ENCODE measurements around the gene C3orf52. TPM values are rescaled to one million over a fixed set of nuclear protein-coding genes. Genes with fewer than 3 reads are reported as not detected.

C3orf52 gene
- total RNA-seq, 1 experiment from 2014 or later = 8.7 TPM

DNA sequence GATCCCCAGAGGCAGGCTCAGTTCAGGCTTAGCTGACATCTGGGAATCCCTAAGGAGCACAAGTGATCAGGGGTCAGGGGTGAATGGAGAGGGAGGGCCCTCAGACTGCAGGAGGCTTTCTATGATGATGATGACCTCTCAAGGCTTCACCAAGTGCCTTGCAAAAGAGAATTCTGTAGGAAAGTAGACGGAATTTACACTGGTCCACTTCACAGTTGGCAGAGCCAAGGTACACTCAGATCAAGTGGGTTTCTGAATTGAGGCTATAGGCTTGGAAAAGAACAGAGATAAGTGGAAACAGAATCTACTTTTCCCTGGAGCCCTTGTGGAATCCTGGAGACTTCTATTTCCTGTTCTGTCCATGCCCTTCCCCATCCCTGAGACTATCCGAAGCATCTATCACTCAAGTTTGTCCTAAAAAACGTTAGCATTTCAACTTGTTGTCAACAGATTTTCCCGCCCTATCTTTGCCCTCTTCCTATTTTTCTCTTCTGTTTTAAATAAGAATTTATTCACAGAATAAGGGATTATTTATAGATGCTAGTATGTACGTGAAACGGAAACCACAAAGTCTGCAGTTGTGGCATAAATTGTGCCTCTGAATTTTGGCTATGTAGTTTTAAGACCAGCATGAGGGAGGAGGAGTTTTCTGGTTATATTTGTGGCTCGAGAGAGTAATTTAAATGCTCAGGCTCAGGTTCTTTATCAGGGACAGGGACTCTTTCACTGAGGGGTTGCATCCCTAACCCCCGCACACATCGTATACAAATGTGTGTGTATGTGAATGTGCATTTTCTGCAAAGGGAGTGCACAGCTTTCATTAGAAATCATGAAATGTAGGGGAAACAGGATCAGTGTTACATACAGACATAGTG lies 34.0 kb downstream of the C3orf52 start:
- DNase-seq (ENCODE audit: low spot score) = no peak

DNA sequence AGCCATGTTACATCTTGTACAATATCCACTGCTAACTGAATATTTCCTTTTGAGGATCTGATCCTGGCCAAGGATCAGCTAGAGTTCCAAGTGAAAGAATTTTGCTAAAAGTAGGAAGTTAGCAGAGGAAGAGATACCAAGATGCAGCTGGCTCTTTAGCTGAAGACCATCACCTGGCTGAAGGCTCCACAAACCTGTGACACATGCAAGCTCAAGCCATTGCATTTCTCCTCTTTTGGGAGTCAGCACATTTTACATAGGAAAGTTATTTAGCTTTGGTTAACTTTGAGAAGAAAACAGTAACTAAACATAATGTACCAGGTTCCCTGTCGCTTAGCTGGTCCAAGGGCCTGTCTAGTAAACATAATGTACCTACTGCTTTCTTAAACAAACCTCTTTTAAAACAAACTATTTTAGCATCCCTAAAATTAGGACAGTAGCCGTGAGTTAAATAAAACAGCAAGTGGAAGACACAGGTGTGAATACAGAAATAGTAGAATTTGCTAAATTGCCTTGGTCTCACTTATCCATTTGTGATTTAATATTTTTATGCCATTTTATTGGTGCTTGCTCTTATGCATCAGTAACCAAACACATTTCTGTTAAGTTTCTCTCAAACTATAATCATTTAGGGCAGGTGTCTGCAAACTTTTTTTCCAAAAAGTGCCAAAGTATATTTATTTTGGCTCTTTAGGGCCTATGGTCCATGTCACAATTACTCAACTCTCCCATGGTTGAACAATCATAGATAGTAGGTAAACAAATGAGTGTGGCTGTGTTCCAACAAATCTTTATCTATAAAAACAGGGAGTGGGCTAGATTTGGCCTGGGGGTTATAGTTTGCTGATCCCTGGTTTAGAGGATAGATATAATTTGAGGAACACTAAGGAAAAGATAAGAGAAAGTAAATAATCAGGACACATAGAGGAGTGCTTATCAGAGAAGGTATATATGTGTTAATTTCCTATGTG lies 35.7 kb downstream of the C3orf52 start:
- DNase-seq (ENCODE audit: low spot score) = no peak

DNA sequence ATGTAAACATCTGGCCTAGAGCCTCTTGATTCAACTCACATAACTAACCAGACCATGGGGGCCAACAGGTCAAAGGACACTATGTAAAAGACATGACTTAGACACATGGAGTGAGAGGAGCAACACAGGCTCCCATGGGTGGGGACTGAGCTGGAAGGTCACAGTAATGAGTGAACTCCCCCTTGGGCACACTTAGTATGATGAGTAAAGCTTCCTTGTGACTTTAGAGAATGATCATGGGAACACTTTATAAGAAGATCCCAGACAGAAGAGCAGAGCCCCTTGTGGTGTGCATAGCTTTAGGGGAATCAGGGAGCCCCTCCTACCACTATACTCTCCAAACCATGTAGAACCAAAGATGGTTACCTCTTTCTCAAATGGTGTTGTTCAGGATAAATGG lies 36.7 kb downstream of the C3orf52 start:
- DNase-seq (ENCODE audit: low spot score) = no peak

DNA sequence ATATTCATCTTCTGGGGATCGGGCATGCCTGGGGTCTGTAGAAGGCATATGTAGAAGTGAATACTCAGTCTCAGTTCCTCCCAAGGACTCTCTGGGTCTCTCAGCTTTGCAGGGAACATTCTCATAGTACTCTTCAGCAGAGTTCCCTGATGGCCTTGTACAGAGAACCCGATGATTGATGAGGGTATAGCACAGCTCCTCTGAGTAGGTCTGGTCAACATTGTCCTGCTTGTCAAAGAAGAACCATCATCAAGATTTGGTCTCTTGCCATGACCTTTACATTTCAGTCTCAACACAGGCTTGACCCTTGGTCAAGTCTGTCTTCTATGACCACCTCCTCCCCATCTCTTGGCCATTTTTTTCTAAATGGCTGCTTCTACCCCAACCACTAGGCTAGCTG lies 37.4 kb downstream of the C3orf52 start:
- DNase-seq (ENCODE audit: low spot score) = no peak

DNA sequence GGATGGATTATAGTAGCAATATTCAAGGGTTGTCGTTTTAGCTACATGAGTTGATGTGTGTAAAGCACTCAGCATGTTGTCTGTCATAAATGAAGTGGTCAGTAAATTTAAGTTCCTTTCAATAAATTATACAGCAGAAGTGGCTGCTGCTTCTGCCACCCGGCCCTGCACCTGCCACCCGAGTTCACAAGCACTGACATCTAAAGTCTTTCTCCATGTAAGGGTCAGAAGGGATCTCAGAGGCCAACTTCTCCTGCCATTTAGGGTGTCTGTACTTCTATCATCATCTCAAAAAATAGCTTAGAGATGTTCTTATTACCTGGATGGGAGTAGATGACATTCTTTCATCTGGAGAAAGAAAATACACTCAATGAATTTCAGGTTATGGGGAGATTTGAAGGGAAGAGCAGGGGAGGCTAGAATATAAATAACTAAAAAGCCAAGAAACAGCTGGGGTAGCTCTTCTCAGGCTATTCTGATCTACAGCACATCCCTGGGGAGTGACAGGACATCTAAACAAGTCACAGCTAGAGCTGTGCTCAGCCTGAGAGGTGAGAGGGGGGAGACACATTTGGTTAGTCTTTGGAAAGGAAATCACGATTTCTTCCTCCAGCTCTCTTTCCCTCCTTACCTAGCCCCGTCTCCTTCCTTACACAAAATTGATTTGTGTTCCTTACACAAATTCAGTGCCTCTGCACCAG lies 38.9 kb downstream of the C3orf52 start:
- no peak for DNase-seq (ENCODE audit: low spot score)

DNA sequence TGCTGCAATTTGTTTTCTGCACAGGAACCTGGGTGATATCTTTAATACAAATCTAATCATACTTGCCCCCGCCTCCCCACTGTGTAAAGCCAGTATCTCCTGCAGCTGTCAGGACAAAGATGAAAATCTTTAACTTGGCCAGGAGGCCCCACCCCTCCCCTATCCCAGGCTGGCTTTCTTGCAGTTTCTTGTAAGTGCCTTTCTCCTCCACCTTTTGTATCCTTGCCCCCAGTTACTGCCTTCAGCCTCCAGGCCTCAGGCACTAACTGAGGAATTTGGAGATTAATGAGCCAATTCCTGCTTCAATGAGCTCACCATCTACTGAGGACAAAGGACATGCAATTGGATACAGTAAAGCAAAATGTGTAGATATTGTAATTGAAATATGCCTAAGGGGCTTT lies 40.3 kb downstream of the C3orf52 start:
- DNase-seq (ENCODE audit: low spot score) = no peak

DNA sequence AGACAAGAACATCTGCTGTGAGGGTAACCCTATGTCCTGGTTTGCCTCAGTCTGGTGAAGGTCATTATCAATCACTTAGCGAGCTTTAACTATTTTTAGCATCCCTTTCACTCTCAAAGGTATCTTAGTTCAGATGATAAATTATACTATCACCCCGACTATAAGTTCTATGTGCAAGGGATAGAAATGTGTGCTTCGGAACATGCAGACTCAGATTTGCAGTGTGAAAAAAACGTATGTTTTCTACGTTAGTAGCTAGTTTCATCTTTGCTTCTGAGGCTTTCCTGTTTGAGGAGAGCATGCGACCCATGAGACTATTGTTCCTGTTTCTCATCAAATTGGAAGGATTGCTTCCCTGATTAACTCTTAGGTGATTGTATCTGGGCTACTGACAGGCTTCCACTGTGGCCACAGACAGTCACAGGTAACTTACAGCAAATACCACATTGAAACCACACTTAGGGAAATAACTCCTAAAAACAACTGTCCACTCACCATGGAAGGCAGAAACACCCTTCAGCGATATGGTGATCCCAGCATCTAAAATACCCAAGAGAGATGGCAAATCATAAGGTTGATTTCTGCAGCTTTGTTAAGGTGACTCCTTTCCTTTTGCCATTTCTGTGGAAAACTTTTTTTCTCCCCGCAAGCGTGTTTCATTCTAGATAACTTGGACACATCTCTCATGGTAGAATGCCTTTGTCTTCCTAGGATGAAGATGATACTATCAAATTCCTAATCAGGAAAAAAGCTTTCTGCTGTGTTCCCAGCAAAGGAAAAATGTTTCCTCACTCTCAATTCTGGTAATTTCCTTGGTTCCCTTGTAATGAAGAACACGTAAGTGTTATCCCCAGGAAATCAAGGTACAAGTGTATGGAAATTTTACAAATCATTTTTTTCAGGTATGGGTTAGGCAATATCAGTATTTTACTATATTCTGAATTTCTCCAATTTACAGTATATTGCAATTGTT lies 41.6 kb downstream of the C3orf52 start:
- DNase-seq (ENCODE audit: low spot score) = no peak

DNA sequence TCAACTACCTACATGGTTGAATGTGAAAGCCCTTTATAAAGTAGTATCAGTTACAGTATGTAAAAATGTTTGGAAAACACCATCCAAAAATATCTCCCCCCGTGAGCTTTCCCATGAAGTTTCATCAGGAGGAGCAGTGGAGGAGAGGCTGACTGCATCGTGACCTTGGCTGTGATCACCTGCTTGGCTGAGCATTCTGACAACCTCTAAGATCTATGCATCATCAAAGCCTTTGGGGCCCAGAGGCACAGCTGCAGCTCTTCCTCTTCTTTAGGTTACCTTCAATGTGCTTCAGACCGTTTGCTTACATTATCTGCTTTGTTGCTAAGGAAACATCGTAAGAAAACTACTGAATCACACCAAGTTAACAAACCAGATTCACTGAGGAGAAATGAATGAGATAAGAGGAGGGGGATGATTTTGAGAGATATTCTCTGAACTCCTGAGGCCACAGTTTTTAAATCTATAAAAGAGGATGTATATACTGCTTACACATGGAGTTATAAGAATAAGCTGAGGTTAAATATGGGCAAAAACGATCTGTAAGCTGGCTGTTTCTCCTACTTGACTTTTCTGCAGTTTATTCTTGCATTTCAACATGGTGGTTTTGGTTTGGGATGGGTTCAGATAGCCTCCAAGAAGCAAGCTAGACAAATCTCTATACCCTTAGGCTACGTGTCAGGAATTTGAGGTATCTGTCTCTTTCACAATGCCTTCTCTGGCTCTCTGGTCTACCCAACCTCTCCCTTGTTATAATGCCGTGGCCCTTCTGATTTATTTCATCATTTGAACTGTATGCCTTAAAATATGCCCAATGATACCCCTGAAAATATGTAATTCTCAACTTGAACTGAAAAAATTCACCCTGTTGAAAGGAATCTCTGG lies 42.9 kb downstream of the C3orf52 start:
- DNase-seq (ENCODE audit: low spot score) = no peak

DNA sequence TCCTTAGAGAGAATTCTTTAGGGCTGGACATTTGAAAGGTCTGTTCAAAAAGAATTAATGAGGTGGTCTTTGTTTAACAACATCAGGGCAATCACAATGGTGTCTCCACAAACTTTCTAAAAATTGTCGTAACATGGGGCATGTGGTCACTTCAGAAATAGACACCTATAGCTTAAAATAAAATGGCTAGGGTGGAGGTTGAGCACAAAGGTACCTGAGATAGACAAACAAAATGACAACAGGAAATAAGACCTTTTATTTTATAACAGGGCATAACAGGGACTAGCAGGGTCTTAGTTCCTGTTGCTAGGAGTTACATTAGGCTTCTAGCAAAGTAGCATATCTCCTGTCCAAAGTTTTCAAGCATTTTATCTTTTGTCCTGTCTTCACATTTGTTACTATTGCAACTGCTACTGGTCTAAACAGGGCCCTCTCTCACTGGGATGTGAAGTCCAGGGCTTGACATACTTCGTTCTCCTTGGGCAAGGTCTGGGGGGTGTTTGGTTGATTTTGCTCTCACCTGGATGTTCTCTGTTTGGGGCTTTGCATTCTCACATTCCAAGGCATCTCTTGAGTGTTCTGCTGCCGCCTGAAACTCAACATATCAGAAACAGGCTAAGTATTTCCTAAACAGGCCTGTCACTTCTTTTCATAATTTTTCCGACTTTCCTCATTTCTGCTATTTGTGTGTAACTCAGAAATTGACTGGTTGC lies 43.9 kb downstream of the C3orf52 start:
- no peak for DNase-seq (ENCODE audit: low spot score)

DNA sequence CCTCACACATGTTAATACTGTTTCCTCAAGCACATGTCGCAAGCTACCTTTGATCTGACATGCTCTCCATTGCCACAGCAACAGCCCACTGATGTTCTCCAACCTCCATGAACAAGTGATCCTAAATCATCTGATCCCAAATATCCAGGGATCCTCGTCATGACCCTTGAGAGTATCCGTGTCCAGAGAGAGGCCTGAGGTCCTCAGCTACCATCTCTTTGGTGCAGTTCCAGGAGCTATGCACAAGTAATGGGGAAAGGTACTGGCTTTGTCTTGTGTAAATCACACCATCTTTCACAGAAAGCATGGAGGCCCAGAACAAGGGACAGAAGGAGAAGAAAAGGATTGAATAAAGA lies 44.4 kb downstream of the C3orf52 start:
- no peak for DNase-seq (ENCODE audit: low spot score)

DNA sequence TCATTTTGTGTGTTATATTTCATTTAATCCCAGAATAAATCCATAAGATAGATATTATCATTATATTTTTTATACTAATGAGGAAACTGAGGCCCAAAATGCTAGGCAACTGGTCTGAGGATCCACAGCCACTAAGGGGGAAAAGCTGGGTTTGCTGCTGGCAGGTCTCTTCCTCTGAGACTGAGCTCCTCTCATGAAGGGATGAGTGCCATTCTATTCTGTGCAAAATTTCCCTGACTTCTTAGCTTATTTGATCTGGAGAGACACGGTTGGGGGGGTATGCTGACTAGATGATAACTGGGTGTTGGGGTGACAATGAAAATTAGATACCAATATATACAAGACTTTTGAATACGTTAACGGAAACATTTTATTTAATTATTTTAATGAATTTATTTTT lies 44.9 kb downstream of the C3orf52 start:
- no peak for DNase-seq (ENCODE audit: low spot score)

DNA sequence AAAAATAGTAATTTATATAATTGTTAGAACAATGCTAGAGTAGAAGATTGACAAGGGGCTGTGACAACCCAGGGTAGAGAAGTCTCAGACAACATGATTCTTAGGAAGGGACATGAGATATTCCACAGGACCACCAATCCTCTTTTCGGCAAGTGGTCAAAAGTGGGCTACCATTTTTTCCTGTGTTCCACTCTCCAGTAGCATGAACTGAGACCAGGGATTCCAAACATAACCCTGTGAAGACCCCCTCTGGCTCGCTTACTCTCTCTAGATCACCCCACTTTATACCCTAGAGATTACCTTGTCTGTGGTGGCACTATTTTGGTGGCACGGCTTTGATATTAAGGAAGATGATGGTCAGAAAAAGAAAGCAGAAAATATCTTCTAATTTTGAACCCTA lies 45.9 kb downstream of the C3orf52 start:
- DNase-seq (ENCODE audit: low spot score) = no peak

DNA sequence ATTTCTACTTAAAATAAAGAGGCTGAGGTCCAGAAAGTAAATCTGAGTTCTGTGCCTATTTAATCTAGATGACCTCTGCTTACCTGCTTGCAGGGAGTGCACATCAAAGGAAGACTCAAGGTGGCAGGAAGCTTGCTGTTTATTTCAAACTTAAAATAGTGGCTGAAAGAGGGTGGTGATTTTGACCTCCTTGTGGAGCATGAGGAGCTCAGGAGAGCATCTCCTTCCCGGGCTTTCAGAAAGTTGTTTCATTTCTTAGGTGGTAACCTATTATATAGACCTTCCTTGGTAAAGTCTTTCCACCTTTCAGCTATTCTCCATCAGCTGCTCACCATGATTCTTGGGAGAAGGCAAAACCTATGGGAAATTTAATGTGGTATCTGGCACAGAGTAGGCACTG lies 46.4 kb downstream of the C3orf52 start:
- no peak for DNase-seq (ENCODE audit: low spot score)

DNA sequence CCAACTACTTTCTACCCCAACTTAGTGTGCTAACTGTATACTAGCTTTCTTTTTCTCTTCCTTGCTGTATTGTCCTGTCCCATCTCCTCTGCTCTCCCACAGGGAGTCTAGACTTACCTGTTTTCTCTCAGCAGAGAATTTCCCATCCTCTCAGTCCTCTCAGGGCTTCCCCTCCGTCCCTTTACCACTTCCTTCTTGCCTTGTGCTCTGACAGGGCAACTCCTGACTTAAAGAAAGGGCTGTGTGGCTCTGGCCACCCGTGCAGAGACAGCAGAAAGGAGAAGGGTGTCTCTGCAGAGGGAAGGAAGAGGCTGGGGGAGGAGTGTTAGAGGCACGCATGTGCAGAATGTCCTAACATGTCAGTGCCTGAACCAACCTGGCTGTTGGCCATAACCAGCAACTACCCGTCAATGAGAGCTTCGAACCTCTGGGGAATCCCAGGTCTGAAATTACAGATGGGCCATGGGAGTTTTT lies 46.8 kb downstream of the C3orf52 start, which contains the start of gene GCSAM:
GCSAM (minus strand) TSS at position 274 of the 474 bp plus-strand sequence; CDS start at position 146, 128 bp downstream.
- DNase-seq (ENCODE audit: low spot score) = no peak

DNA sequence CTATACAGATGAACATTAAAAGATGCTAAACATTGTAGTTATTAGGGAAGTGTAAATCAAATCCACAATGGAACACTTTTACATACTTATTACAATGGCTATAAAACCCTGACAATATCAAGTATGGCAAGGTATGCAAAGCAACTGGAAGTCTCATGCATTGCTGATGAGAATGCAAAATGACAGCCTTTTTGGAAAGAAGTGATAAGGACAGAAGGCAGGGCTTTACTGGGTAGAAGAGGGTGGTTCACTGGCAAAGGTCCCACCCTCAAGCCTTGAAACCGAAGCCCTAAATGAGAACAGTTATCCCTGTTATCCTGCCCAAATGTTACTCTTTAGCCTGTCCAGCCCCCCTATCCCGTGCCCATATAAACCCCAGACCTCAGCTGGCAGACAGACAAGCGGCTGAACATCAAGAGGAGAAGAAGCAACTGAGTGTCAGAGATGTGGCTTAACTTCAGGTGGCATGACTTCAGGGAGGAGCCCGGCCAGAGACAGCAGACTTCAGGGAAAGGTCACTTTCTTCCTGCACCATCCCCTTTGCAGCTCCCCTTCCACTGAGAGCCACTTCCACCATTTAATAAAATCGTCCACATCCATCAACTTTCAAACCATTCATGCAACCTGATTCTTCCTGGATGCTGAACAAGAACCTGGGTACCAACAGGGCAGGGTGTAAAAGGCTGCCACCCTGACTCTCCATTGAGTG lies 47.6 kb downstream of the C3orf52 start:
- DNase-seq (ENCODE audit: low spot score) = no peak

DNA sequence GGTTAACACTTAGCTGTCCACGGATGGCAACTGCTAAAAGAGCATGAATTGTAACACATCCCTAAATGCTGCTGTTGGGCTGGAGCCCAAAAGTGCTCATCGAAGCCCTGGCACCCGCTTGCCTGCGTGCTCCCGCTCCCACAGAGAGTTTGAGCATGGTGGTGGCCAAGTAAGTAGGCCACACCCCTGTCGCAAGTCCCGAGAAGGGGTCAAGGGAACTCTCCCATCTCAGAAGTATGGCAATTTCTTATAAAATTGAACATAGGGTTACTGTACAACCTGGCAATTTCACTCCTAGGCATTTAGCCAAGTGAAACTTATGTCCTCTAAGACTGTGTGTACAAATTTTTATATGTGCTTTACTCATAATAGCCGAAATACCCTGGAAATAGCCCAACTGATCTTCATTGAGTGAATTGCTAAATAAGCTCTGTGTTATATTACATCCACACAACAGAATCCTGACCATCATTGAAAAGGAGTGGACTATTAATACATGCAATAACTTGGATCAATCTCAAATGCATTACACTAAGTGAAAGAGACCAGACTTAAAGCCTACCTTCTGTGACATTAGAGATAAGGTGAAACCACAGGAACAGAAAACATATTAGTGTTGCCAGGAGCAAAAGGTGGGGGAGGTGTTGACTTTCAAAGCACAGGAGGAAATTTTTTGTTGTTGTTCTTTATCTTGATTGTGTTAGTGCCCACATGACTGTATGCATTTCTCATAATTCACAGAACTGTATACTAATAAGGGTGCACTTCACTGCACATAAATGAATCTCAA lies 48.3 kb downstream of the C3orf52 start:
- DNase-seq (ENCODE audit: low spot score) = no peak

DNA sequence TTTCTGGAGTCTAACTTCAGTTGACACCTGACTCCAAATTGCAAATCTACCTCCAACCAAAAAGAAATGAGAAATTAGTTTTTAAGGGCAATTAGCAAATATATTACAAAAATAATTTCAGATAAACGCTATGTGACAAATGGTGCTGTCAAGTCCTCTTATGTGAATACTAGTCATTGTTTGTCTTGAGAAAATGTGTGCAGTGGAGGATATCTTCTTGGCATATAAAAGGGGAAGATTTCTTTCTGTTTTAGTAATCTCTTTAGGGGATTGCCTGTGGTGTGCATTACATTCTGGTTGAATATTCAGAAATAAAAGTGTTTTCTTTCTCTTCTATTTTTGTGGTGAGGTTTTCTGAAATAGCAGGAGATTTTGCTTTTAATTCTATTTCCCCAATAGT lies 49.9 kb downstream of the C3orf52 start:
- no peak for DNase-seq (ENCODE audit: low spot score)
